ENCODE measurements around the gene RNF141. TPM values are rescaled to one million over a fixed set of nuclear protein-coding genes. Genes with fewer than 3 reads are reported as not detected.

The RNF141 gene
- total RNA-seq, 1 experiment from 2014 or later: 23.2 TPM

DNA sequence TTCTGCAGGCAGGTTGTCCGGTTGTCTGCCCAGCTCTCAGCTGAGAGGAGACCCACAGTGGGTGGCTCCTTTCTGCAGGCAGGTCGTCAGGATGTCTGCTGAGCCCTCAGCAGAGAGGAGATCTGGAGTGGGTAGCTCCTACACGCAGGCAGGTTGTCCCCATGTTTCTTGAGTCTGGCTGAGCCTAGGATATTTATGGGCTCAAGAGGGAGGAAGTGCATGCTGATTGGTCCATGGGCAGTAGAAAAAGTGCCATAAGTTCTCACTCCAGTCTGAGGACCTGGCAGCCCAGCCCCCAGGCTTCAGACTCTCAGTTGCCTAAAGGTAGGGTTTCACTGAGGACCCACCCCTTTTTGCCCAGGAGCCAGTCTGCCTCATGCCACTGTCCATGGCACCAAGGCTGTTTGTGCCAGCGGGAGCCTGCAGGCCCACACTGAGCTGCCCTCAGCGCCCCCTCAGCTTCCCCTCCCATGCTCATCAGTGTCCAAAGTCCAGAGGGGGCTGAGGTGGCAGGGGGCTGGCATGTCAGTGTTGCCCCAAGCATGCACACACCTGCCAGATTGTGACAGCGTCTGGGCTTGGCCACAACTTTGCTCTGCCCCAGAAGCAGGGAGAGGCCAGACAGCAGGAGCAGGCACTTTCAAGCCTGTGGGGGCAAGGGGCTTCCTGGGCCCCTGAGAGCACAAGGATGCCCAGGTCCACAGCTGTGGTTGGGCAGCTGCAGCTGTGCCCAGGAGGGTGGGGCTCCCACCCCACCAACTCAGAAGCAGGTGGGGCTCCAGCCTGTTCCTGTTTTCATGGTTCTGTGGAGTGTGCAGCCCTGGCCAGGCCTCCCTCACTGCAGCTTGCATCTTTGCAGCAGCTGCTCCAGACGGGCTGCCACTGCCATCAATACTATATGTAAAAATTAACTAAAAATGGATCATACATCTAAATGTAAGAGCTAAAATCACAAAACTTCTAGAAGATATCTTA, 3.8 kb upstream of the RNF141 start:
- no peak overlapping the region for H3K27ac Mint-ChIP-seq
- CTCF ChIA-PET: no interaction called here
- TF ChIP-seq GTF2I (CRISPR knock-in tag; conservative IDR thresholded peaks at IDR 0.05) (no peak), NFE2L1 (CRISPR knock-in tag; IDR thresholded peaks at IDR 0.05) (no peak), ZNF263 (CRISPR knock-in tag; IDR thresholded peaks at IDR 0.05; ENCODE audit: low read depth) (no peak), ZNF232 (CRISPR knock-in tag; IDR thresholded peaks at IDR 0.05) (no peak), TCF7 (CRISPR knock-in tag; IDR thresholded peaks at IDR 0.05; ENCODE audit: low read depth) (no peak), GRHL2 (CRISPR knock-in tag; IDR thresholded peaks at IDR 0.05; ENCODE audit: insufficient replicate concordance, severe bottlenecking) (no peak), ZNF423 (CRISPR knock-in tag; IDR thresholded peaks at IDR 0.05) (no peak), SOX15 (CRISPR knock-in tag; IDR thresholded peaks at IDR 0.05) (no peak), CBFB (CRISPR knock-in tag; IDR thresholded peaks at IDR 0.05; ENCODE audit: low read depth) (no peak), RORB (CRISPR knock-in tag; IDR thresholded peaks at IDR 0.05) (no peak), FOXK1 (CRISPR knock-in tag; IDR thresholded peaks at IDR 0.05) (no peak), TP53 (CRISPR knock-in tag; IDR thresholded peaks at IDR 0.05) (no peak), ZNF219 (CRISPR knock-in tag; IDR thresholded peaks at IDR 0.05; ENCODE audit: borderline replicate concordance) (no peak), KAT7 (CRISPR knock-in tag; IDR thresholded peaks at IDR 0.05; ENCODE audit: borderline replicate concordance) (no peak)
- TF ChIP-seq, protein P1, sequence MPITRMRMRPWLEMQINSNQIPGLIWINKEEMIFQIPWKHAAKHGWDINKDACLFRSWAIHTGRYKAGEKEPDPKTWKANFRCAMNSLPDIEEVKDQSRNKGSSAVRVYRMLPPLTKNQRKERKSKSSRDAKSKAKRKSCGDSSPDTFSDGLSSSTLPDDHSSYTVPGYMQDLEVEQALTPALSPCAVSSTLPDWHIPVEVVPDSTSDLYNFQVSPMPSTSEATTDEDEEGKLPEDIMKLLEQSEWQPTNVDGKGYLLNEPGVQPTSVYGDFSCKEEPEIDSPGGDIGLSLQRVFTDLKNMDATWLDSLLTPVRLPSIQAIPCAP (CRISPR knock-in tag; IDR thresholded peaks at IDR 0.05): no peak
- TF ChIP-seq, protein P2, sequence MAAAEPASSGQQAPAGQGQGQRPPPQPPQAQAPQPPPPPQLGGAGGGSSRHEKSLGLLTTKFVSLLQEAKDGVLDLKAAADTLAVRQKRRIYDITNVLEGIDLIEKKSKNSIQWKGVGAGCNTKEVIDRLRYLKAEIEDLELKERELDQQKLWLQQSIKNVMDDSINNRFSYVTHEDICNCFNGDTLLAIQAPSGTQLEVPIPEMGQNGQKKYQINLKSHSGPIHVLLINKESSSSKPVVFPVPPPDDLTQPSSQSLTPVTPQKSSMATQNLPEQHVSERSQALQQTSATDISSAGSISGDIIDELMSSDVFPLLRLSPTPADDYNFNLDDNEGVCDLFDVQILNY (CRISPR knock-in tag; IDR thresholded peaks at IDR 0.05): no peak
- TF ChIP-seq, protein P3, sequence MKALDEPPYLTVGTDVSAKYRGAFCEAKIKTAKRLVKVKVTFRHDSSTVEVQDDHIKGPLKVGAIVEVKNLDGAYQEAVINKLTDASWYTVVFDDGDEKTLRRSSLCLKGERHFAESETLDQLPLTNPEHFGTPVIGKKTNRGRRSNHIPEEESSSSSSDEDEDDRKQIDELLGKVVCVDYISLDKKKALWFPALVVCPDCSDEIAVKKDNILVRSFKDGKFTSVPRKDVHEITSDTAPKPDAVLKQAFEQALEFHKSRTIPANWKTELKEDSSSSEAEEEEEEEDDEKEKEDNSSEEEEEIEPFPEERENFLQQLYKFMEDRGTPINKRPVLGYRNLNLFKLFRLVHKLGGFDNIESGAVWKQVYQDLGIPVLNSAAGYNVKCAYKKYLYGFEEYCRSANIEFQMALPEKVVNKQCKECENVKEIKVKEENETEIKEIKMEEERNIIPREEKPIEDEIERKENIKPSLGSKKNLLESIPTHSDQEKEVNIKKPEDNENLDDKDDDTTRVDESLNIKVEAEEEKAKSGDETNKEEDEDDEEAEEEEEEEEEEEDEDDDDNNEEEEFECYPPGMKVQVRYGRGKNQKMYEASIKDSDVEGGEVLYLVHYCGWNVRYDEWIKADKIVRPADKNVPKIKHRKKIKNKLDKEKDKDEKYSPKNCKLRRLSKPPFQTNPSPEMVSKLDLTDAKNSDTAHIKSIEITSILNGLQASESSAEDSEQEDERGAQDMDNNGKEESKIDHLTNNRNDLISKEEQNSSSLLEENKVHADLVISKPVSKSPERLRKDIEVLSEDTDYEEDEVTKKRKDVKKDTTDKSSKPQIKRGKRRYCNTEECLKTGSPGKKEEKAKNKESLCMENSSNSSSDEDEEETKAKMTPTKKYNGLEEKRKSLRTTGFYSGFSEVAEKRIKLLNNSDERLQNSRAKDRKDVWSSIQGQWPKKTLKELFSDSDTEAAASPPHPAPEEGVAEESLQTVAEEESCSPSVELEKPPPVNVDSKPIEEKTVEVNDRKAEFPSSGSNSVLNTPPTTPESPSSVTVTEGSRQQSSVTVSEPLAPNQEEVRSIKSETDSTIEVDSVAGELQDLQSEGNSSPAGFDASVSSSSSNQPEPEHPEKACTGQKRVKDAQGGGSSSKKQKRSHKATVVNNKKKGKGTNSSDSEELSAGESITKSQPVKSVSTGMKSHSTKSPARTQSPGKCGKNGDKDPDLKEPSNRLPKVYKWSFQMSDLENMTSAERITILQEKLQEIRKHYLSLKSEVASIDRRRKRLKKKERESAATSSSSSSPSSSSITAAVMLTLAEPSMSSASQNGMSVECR (CRISPR knock-in tag; IDR thresholded peaks at IDR 0.05; ENCODE audit: borderline replicate concordance): no peak
- TF ChIP-seq, protein P4, sequence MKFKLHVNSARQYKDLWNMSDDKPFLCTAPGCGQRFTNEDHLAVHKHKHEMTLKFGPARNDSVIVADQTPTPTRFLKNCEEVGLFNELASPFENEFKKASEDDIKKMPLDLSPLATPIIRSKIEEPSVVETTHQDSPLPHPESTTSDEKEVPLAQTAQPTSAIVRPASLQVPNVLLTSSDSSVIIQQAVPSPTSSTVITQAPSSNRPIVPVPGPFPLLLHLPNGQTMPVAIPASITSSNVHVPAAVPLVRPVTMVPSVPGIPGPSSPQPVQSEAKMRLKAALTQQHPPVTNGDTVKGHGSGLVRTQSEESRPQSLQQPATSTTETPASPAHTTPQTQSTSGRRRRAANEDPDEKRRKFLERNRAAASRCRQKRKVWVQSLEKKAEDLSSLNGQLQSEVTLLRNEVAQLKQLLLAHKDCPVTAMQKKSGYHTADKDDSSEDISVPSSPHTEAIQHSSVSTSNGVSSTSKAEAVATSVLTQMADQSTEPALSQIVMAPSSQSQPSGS (CRISPR knock-in tag; IDR thresholded peaks at IDR 0.05; ENCODE audit: borderline replicate concordance, low read depth): no peak

More for the DNA sequence above, 3.8 kb upstream of the RNF141 start:
- ATAC-seq (no peak), DNase-seq (ENCODE audit: low spot score) (no peak)
- Mint-ChIP-seq H3K9me3 (no peaks in the 10 kb centered on the region), H3K36me3 (no peaks in the 10 kb centered on the region), H3K27me3 (ENCODE audit: low read depth) (peaks cover 14% of the 10 kb centered on the region), H3K4me3 (no peak overlapping the region), H3K4me1 (peaks cover 12% of the 10 kb centered on the region)
- POLR2A ChIA-PET: interaction anchor here (0.5 kb wide), 1 partner anchor 1304 kb away, joined by 4 read pairs; no protein-coding TSS in a partner anchor

Data from WTC11 (cell line).